Left lobe of liver (tissue), 2 donors: Measurements from ENCODE around the gene GAPVD1. TPM values are rescaled to one million over a fixed set of nuclear protein-coding genes. Genes with fewer than 3 reads are reported as not detected.
"Not testable (repeated sequence)": the region's sequence is repeated elsewhere in the genome, so short reads cannot be mapped to it uniquely, and the experiment has no call there.

ENCODE experiments used
- ATAC-seq: fragments of 200-7000 bp; cut with Tn5 transposase; one replicate; pipeline ENCODE4 v1.9.1; 2020; ENCODE audit warnings: mild to moderate bottlenecking, moderate library complexity
- DNase-seq: peaks from one replicate; pipeline ENCODE4 v3.0.0-alpha.2; 2020; ENCODE audit warnings: low spot score
- total RNA-seq: library from RNA; stranded (reverse); gene quantifications from one replicate; pipeline ENCODE4 v1.2.1, GENCODE V29; 2021
- donor health status: DM: no; HTN: no; CAD: no; lungs with moderate emphysema.
- donor health status: DM: no; HTN: yes; CAD: no.

The GAPVD1 gene
- total RNA-seq, 1 donor from 2014 or later = 16.4 TPM

DNA sequence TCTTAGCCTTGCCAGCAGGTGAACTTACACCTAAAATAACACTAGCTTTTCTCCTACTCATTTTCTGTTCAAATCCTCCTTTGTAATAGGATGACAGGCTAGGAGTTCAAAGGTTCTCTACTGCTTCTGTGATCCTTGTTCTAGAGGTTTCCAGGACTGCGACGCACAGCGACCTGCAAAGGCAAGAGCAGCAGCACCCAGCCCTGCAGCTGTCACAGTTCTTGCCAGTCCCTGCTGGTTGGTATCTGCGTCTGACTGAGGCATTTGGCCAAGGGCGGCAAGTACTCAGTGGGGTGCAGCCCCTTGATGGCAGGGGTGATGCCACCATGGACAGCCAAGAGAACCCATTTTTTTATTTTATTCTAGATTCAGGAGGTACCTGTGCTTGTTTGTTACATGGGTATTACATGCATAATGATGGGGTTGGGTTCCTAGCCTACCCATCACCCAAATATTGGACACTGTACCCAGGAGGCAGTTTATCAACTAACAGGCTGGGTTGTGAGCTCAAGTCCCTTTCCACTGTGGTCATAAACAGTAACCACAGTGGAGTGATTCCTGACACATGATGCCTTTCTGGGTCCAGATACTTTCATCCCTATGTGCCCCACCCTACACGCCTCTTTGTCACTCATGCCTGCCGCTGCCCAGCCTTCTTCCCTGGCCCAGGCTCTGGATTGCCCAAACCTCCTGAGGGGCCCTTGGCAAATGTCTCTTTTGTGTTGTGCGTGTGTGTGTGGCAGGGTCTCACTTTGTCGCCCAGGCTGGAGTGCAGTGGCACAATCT is 111.0 kb downstream of the GAPVD1 start:
- DNase-seq (no peak), ATAC-seq (no peak)

- ATAC-seq = peak; percentile 94
- DNase-seq = peak; percentile 55
Measured at GRCh38 chr9:125374443-125375309, 113.0 kb downstream of the GAPVD1 start.

DNA sequence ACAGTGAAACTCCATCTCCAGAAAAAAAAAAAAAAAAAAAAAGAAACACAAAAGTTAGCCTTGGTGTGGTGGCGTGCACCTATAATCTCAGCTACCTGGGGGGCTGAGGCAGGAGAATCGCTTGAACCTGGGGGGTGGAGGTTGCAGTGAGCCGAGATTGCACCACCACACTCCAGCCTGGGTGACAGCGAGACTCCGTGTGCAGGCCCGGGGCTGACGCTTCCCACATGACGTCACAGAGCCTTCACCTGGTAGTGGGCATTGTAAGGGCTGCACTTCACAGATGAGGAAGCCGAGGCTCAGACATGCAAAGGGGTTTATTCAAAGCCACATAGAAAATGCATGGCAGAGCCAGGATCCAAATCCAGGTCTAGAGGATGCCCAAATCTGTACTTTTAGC is 114.2 kb downstream of the GAPVD1 start:
- DNase-seq (no peak), ATAC-seq (no peak)

GRCh38 chr9:125376261-125377226 is 114.9 kb downstream of the GAPVD1 start:
- ATAC-seq (no peak), DNase-seq (no peak)

GRCh38 chr9:125377584-125378250 is 116.1 kb downstream of the GAPVD1 start:
- ATAC-seq = no peak
- no peak for DNase-seq

DNA sequence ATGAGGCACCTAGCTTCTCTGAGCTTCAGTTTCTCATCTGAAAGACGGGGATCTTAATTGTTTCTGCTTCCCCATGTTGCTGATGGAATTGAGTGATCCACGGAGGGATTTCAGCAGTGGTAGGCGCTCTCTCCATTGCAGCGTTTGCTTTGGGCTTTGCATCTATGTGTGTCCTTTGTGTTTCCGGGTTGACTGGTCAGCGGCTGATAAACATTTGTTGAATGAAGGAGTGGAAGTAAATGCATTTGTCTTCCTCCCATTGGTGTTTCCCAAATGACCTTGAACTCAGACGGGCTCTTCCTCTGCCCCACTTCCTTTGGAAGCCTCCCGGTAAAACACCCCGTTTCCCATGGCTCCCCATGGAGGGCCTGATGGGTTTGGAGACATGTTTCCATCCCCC is 117.2 kb downstream of the GAPVD1 start:
- ATAC-seq (no peak), DNase-seq (no peak)

GRCh38 chr9:125379208-125379607 is 117.6 kb downstream of the GAPVD1 start:
- DNase-seq = no peak
- no peak for ATAC-seq

DNA sequence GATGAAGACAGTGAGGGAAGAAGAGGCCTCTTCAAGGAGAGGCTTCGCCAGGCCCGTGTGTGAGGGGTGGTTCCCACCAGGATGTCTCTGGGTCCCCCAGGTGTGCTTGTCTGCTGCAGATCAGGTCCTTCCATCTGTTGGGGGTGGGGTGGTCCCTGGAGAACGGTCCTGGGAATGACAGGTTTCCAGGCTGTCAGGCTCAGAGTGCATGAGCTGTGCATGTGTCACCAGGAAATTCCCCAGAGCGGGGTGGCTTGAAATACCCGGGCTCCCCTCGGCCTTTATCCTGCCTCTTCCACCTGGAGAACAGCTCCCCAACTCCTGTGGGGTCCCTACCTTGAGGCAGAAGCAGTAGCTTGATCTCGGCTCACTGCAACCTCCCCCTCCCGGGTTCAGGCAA is 118.8 kb downstream of the GAPVD1 start:
- ATAC-seq (no peak), DNase-seq (no peak)

DNA sequence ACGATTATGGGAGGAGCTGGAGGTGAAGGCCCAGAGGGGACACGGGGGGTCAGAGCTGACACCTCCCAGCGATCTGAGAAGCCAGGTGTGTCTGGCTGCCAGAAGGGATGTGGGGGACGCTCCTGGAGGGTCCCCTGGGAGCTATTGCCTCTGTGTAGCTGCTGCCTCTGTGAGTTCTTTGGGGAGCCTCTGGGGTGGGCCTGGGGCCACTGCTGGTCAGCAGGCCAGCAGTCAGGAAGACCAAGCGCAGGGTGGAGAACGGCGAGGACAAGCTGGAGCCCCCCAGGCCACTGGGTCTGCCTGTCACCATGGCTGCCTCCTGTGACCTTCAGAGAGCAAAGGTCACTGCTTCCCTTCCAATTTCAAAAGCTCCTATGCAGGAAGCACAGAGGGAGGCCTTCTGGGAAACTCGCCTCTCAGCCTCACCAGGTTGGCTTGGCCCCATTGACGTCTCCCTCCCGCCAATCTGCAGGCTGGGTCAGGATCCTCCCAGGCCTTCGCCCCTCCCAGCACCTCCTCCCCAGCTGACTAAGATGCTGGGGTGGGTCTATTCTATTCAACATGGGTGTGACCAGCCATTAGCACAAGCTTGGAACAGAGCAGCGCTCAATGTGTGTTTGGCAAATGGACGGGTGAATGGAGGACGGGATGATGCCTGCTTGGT is 126.4 kb downstream of the GAPVD1 start:
- DNase-seq (no peak), ATAC-seq (no peak)

DNA sequence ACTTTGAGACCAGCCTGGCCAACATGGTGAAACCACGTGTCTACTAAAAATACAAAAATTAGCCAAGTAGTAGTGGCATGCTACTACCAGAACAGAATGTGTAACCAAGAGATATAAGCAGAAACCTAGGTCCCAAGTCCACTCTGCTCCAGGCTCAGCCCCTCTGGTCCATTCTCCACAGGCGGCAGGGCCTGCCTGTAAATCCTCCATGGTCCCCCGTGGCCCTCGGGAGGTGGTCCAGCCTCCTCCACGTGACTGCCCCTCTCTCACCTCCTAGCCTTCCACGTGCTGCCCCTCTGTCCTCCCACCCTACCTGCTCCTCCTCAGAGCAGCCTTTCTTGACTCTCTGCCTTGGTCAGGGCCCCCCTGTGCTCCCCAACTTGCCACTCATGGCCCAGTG is 127.4 kb downstream of the GAPVD1 start:
- ATAC-seq = peak; percentile 90
- peak; percentile 63 for DNase-seq

- no peak for DNase-seq
- no peak for ATAC-seq
Measured at GRCh38 chr9:125391704-125392103, 130.1 kb downstream of the GAPVD1 start.

- ATAC-seq (no peak), DNase-seq (no peak)
Measured at GRCh38 chr9:125393426-125393825, 131.8 kb downstream of the GAPVD1 start.

GRCh38 chr9:125396799-125397198 is 135.2 kb downstream of the GAPVD1 start:
- ATAC-seq (no peak), DNase-seq (no peak)

DNA sequence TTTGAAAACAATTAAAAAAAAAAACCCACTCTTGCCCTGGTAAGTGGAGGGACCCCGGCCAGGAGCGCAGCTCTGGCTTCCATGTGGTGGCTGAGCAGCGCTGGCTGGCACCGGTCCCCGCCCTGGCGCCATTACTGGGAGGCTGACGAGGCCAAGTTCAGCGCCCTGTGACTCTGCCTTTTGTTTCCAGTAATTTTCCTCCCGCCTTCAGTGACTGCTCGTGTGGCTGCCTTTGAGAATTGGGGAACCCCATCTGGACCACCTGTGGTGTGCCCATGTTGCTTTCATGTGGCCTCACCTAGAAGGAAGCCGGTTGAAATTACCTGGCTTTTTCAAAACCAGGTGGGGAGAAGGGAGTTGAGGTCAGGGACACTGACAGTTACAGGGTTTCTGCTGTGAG is 136.1 kb downstream of the GAPVD1 start:
- DNase-seq (no peak), ATAC-seq (no peak)

DNA sequence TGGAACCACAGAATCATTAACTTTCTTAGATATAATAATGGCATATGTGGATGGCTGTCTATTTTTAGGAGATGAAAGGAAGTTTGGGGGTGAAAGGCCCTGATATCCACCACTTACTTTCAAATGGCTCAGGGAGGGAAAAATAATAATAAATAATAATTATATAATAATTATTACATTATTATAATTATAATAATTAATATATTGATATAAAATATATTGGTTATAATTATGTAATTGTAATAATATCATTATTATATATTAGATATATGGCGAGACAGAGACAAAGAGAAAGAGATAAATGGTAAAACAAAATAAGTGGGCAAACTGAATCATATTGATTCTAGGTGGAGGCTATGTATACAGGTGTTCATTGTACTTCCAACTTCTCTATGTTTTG is 136.6 kb downstream of the GAPVD1 start:
- DNase-seq (no peak), ATAC-seq (no peak)

GRCh38 chr9:125399165-125399564 is 137.5 kb downstream of the GAPVD1 start:
- DNase-seq (no peak), ATAC-seq (no peak)

DNA sequence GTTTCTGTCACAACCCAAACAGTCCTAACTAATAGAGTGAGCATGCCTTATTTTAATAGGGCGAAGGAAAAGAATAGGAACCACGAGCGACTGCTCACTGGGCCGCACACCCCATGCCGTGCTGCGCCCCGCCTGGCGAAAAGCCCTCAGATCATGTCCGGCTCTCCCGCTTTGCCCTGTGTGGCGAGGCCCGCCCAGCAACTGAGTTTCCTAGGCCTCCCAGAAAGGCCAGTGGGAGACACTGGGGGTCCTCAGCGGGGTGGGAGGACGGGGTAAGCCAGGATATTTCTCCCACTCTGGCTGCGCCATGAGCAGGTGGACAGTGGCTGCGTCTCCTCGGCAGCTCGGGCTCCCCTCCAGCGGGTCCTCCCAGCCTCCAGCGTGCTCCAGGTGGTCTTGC is 138.0 kb downstream of the GAPVD1 start:
- DNase-seq (no peak), ATAC-seq (no peak)

GRCh38 chr9:125400232-125400631 is 138.6 kb downstream of the GAPVD1 start:
- not testable (repeated sequence) for DNase-seq, ATAC-seq

DNA sequence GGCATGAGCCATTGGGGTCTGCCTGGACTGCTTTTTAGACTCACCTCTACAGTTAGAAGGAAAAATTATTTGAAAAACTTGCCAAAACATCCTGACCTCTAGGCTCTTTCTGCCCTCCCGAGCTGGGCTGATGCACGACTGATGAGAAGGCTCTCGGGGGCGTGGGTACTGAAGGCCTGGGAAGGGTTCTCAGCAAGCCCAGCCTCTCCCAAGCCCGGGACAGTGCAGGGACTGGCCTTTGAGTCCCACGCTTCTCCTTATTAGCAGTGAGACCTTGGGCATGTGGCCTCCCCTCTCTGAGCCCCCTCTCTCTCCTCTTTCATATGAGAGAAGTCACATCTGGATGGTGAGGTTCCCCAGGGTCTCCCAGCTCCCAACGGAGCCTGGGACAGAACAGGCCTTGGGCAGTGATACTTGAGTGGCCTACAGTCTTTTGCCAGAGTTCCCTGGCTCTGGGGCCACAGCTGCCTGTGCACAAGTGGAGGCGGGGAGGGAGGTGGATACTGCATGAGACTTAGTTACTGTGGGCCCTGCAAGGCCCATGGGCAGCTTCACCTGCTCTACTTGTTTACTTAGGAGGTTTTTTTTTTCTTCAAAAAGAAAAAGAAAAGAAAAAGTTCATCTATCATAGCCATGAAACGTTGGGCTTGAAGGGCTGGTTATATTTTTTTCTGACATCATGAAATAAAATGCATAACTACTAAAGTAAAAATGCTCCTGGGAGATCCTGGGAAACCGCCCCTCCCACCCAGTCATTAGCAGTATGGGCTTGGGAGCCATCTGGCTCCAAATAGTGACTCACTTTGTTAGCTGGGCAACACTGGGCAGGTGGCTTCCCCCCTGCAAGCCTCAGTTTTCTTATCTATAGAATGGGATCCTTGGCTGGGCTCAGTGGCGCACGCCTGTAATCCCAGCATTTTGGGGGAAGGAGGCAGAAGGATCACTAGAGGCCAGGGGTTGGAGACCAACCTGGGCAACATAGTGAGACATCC is 139.4 kb downstream of the GAPVD1 start:
- DNase-seq = no peak
- ATAC-seq = no peak
